CD4-positive, alpha-beta T cell (primary cell): ENCODE measurements around the gene PPP5C. TPM values are rescaled to one million over a fixed set of nuclear protein-coding genes. Genes with fewer than 3 reads are reported as not detected.

ENCODE experiments used
- ATAC-seq: fragments of 200-7000 bp; cut with Tn5 transposase; one replicate; pipeline ENCODE4 v1.10.0; 2022; ENCODE audit warnings: mild to moderate bottlenecking; ENCODE audit not compliant: poor library complexity
- CTCF ChIA-PET: fragments of 350-600 bp; sonication (Branson Sonifier 250); formaldehyde crosslinking; loops from one replicate; lab custom pipeline; 2021; ENCODE audit warnings: antibody characterized with exemption, inconsistent platforms; lab: Charles Lee
- POLR2A ChIA-PET: fragments of 350-600 bp; sonication (Branson Sonifier 250); formaldehyde crosslinking; loops from one replicate; lab custom pipeline; 2021; ENCODE audit warnings: antibody characterized with exemption, inconsistent platforms; lab: Charles Lee
- DNase-seq, 14 experiments: peaks; one replicate each; pipeline ENCODE4 v3.0.0-alpha.2; 2013 to 2020; ENCODE audit warnings: mixed read lengths in 2 of 14
- H3K27ac ChIP-seq, 2 donors: one replicate each; pipeline versions ENCODE4 v1.5.1 to v1.7.0; 2013; ENCODE audit warnings: low read length in 2 of 2, low read depth in 1 of 2, mild to moderate bottlenecking in 1 of 2
- H3K27me3 ChIP-seq, 2 experiments: 1 replicate in 1 of 2; 2 replicates in 1 of 2; pipeline versions ENCODE4 v1.6.1 to v1.7.0; 2013; ENCODE audit warnings: low read length in 2 of 2, control low read depth in 1 of 2, mild to moderate bottlenecking in 1 of 2, moderate library complexity in 1 of 2; ENCODE audit not compliant: insufficient read depth in 2 of 2, control insufficient read depth in 1 of 2
- H3K36me3 ChIP-seq: one replicate; pipeline ENCODE4 v1.6.1; 2013; ENCODE audit warnings: low read length, control low read depth; ENCODE audit not compliant: insufficient read depth
- H3K4me1 ChIP-seq: one replicate; pipeline ENCODE4 v1.6.1; 2013; ENCODE audit warnings: low read length, control low read depth; ENCODE audit not compliant: insufficient read depth
- H3K4me3 ChIP-seq: one replicate; pipeline ENCODE4 v1.5.1; 2013; ENCODE audit warnings: mild to moderate bottlenecking, low read length, moderate library complexity
- H3K9me3 ChIP-seq, 2 experiments: 1 replicate in 1 of 2; 2 replicates in 1 of 2; pipeline versions ENCODE4 v1.6.1 to v1.7.0; 2013; ENCODE audit warnings: low read length in 2 of 2, mild to moderate bottlenecking in 2 of 2, control low read depth in 1 of 2, moderate library complexity in 1 of 2; ENCODE audit not compliant: control insufficient read depth in 1 of 2, insufficient read depth in 1 of 2
- H3K27ac Mint-ChIP-seq: one replicate; pipeline ENCODE4 v1.8.0; 2020; ENCODE audit warnings: mixed read lengths
- H3K27me3 Mint-ChIP-seq: one replicate; pipeline ENCODE4 v1.8.0; 2021; ENCODE audit warnings: mixed read lengths
- H3K36me3 Mint-ChIP-seq: one replicate; pipeline ENCODE4 v1.8.0; 2021; ENCODE audit warnings: low read depth, mixed read lengths
- H3K4me1 Mint-ChIP-seq: one replicate; pipeline ENCODE4 v1.8.0; 2021; ENCODE audit warnings: low read depth, mixed read lengths
- H3K4me3 Mint-ChIP-seq: one replicate; pipeline ENCODE4 v1.8.0; 2020; ENCODE audit warnings: mild to moderate bottlenecking, mixed read lengths
- H3K9me3 Mint-ChIP-seq: one replicate; pipeline ENCODE4 v1.8.0; 2020; ENCODE audit warnings: mixed read lengths
- CTCF ChIP-seq: fragments of 200-600 bp; IDR thresholded peaks from one replicate; pipeline ENCODE4 v1.8.0; 2022; ENCODE audit warnings: antibody characterized with exemption, mild to moderate bottlenecking
- intact Hi-C, 2 experiments: fragments of 100-400 bp; cut with DNase I in 1 of 2; cut with micrococcal nuclease in 1 of 2; formaldehyde crosslinking; loops; one replicate each; pipeline versions ENCODE4 v1.15.1 to v1.9.0; 2023 to 2025; cut with DNase I, micrococcal nuclease
- total RNA-seq, 174 experiments: library from RNA in 2 of 174; stranded (reverse) in 2 of 174; gene quantifications; one replicate each; pipeline ENCODE4 v1.2.3 and lab custom pipeline; 2021 to 2026

The PPP5C gene
- total RNA-seq, 2 experiments from 2014 or later, result 18.9 to 20.2 TPM

GRCh38 chr19:46317339-46317738 is 29.5 kb upstream of the PPP5C start:
- no peak for TF ChIP-seq CTCF
- Histone ChIP-seq H3K27ac (no peak overlapping the region), H3K27me3 (no peaks in the 10 kb centered on the region), H3K4me3 (no peak overlapping the region), H3K9me3 (peaks cover 0 to 4% of the 10 kb centered on the region in 2 experiments), H3K36me3 (no peaks in the 10 kb centered on the region), H3K4me1 (no peaks in the 10 kb centered on the region)
- H3K27ac Mint-ChIP-seq, result no peak overlapping the region
- H3K36me3 Mint-ChIP-seq, result no peaks in the 10 kb centered on the region
- intact Hi-C loops, result no loop called here
- ChIA-PET POLR2A (no interaction called here), CTCF (no interaction called here)
- ATAC-seq, result no peak
- H3K4me3 Mint-ChIP-seq, result no peak overlapping the region
- H3K9me3 Mint-ChIP-seq, result no peaks in the 10 kb centered on the region
- DNase-seq, result no peak
- no peaks in the 10 kb centered on the region for H3K4me1 Mint-ChIP-seq
- H3K27me3 Mint-ChIP-seq, result no peaks in the 10 kb centered on the region

- no peaks in the 10 kb centered on the region for H3K36me3 Mint-ChIP-seq
- Histone ChIP-seq H3K27ac (no peak overlapping the region), H3K9me3 (peaks cover 0 to 4% of the 10 kb centered on the region in 2 experiments), H3K4me3 (no peak overlapping the region), H3K36me3 (no peaks in the 10 kb centered on the region), H3K4me1 (no peaks in the 10 kb centered on the region), H3K27me3 (no peaks in the 10 kb centered on the region)
- H3K27me3 Mint-ChIP-seq, result no peaks in the 10 kb centered on the region
- DNase-seq, result no peak
- no peak overlapping the region for H3K4me3 Mint-ChIP-seq
- ChIA-PET POLR2A (no interaction called here), CTCF (interaction anchor here (0.6 kb wide), 1 partner anchor 575 kb away, joined by 3 read pairs; no protein-coding TSS in a partner anchor)
- H3K27ac Mint-ChIP-seq, result no peak overlapping the region
- H3K4me1 Mint-ChIP-seq, result no peaks in the 10 kb centered on the region
- TF ChIP-seq CTCF, result no peak
- ATAC-seq, result no peak
- no peaks in the 10 kb centered on the region for H3K9me3 Mint-ChIP-seq
- intact Hi-C loops, result no loop called here
Observed at GRCh38 chr19:46319613-46320012, 27.3 kb upstream of the PPP5C start.

GRCh38 chr19:46320559-46320958 is 26.3 kb upstream of the PPP5C start:
- Histone ChIP-seq H3K27ac (no peak overlapping the region), H3K9me3 (peaks cover 0 to 4% of the 10 kb centered on the region in 2 experiments), H3K27me3 (no peaks in the 10 kb centered on the region), H3K4me3 (no peak overlapping the region), H3K4me1 (no peaks in the 10 kb centered on the region), H3K36me3 (no peaks in the 10 kb centered on the region)
- CTCF ChIA-PET, result no interaction called here
- H3K4me3 Mint-ChIP-seq, result no peak overlapping the region
- H3K4me1 Mint-ChIP-seq, result no peaks in the 10 kb centered on the region
- no peaks in the 10 kb centered on the region for H3K36me3 Mint-ChIP-seq
- ATAC-seq, result no peak
- no peaks in the 10 kb centered on the region for H3K9me3 Mint-ChIP-seq
- no peak for DNase-seq
- intact Hi-C loops, result no loop called here
- H3K27ac Mint-ChIP-seq, result no peak overlapping the region
- no peaks in the 10 kb centered on the region for H3K27me3 Mint-ChIP-seq
- TF ChIP-seq CTCF, result no peak
- POLR2A ChIA-PET, result no interaction called here
